Neural progenitor cell (in vitro differentiated cells): ENCODE data around the gene TTLL10.

Experiments used
- CTCF ChIP-seq: fragments of 200-600 bp; sonication (generic); IDR thresholded peaks from 2 replicates; pipeline ENCODE4 v1.5.1; 2017; ENCODE audit warnings: antibody characterized with exemption, mild to moderate bottlenecking
- EZH2phosphoT487 ChIP-seq: fragments of 200-600 bp; sonication (generic); IDR thresholded peaks from 2 replicates; pipeline ENCODE4 v1.6.1; 2017; ENCODE audit warnings: antibody characterized with exemption

- TF ChIP-seq CTCF (no peak), EZH2phosphoT487 (no peak)
Measured at GRCh38 chr1:1210726-1211540, 37.3 kb downstream of the TTLL10 start.
